Superior temporal gyrus (tissue), 1 donor: ENCODE measurements around the gene SAP30L.
A peak's percentile ranks its signal among the peaks of the same experiment; 100 is the strongest.

Source experiments
- DNase-seq: peaks from one replicate; pipeline ENCODE4 v3.0.0-alpha.2; 2016; ENCODE audit errors: extremely low spot score

Gene SAP30L, protein sequence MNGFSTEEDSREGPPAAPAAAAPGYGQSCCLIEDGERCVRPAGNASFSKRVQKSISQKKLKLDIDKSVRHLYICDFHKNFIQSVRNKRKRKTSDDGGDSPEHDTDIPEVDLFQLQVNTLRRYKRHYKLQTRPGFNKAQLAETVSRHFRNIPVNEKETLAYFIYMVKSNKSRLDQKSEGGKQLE

DNA sequence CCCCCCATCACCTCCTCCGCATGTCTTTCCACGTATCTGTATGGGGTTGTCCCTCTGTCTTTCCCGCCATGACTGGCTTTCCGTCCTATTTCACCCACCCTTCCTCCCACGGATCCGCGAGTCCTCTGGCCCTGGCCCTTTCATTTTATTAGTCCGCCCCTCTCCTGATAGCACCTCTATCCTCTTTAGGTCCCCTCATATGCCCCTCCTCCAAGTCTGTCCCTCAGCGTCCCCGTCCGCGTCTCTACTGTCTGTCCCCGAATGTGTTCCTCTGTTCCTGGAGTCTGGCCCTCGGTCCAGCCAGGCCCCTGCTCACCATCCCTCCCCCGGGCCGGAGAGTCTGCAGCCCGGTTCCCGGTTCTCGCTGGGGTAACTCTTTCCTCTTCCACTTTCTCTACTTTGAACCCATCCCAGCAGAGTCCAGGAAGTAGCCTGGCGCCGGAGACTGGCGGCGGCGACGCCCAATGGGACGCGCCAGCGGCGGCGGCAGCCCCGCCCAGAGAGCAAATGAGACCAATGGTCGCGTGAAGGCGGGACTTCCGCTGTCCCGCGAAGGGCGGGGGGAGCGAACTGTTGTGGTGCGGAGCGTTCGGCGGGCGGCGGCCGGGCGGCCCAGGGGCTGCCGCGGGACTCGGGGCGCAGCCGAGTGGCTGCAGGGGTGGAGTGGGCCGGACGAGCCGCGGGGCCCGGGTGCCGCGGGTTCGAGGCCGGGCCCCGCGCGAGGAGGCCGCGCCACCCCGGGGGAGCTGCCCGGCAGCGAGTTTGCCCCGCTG lies at the start of gene SAP30L:
SAP30L (plus strand) TSS at position 576 of the 773 bp plus-strand sequence. CDS start 608 bp downstream, outside the sequence.
- peak; percentile 96 for DNase-seq

DNA sequence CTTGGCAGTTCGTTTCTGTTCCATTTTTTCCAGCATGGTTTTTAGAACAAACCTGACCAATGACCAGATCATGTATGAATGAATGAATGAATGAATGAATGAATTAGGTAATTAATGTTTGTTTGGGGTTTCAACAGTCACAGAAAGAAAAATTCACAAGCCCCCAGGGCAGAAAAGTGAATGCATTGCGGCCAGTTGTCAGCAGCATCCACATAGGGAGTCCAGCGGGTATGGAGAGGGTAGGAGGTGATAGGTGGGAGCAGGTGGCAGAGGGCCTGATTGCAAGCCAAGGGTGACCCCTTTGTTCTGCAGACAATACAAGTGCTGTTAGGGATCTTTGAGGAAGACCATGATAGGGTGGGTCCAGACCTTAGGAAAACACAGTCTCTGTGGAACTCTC lies 49.7 kb upstream of the SAP30L start:
- DNase-seq, result no peak

DNA sequence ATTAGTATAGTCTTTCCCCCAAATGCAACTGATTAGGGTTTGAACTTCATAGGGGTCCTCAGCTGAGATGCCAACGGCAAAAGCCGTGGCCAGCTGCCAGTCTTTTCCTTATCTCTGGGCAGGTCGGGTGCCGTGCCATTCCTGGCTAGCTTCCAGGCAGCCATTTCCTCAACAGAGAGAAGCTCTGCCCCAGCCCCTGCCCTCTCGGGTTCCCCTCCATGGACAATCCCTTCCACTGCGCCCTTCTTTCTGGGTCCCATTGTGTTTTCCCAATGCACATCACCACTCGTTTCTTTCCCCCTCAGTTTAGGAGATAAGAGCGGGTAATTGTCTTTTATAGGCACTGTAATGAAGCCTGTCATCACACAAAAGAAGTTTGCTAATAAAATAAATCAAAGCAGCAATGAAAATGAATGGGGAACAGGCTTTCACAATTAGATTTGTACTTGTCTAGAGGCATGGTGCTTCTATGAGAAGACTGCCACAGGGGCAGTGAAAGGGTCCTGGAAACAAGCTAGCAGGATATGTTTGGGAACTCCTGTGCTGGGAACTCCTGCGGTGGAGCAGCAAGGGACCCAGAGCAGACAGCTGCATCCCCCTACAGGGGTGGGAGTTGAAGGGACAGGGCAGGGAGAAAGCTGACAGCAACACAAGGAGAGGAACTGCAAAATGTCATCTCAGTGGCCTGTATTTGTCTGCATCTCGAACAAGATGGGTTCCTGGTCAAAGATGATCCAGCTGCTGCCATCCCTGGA lies 48.0 kb upstream of the SAP30L start:
- DNase-seq, result no peak

DNA sequence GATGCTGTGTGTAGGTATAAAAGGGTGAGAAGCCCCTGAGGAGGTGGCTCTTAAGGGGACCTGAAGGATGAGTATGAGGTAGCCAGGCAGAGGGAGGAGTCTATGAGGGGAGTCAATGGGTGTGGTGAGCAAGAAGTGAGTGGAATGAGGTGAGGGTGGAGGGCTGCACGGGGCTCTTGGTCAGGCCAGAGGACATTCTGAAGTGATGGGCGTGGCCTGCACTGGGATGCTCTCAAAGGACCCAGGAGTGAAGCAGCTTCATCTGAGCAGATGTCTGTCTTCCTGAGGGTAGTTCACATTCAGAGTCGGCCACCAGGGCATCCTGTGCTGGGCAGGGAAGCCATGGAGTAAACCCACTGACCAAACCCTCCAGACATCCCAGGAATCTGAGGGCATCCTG lies 45.1 kb upstream of the SAP30L start:
- no peak for DNase-seq

DNA sequence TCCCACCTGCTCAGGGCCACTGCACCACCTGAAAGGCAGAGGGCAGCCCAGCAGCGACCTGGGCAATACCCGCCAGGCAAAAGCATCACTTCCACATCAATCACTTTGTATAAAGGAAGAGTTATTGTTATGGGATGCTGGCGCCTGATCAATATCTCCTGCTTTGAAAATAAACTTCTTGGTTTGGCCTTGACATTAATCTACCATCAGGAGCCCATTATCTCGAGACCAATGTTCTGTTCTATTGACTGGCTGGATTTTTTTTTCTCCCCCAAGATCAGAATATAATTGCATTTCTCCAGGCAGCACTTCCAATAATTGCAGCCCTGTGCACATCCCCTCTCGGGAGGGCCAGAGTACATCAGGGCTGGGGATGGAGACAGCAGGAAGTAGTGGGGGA lies 44.4 kb upstream of the SAP30L start:
- no peak for DNase-seq

DNA sequence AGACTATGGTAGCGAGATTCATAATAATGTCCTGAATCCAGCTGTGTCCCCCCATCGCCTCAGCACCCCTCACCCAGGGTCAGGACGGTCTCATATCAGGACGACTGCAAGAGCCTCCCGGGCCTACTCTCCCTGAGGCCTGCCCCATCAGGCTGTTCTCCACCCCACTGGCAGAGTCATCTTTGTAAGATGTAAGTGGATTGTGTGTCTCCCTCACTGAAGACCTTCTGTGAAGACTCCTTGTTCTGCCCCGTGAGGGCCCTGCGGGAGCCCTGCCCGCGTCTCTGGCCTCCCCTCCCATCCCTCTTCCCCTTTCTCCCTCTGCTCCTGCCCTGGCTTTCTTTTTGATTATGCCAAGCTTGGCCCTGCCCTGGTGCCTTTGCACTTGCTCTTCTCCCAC lies 43.9 kb upstream of the SAP30L start:
- DNase-seq, result no peak

DNA sequence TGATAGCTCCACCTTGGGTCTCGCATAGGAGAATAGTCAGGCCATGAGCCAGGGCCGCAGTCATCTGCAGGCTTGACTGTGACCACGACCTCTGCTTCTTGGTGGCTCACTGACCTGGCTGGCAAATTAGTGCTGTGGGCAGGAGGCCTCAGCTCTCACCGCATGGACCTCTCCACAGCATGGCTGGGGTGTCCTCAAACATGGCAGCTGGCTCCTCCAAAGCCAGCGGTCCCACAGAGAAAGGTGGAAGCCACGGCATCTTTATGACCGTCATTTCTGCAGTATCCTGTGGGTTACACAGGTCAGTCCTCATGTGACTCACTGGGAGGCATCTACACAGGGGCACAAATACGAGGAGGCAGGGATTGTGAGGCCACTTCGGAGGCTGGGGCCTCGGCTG lies 43.2 kb upstream of the SAP30L start:
- DNase-seq, result no peak

DNA sequence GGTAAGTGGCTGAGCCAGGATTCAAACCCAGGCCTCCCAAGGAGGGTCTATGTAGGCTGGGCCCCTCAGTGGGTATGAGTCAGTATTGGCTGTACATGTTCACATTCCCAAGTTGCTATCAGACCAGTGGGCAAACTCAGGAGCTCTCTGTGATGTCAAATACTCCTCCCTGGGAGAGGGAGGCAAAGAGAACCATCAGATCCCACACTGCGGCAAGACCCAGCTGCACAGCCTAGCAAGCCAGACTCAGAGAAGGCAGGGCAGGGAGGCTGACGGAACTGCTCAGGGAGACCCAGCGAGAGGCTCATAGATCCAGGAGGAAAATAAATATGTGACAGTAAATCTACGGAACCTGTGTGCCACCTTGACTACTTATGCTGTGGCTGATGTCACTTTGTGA lies 42.6 kb upstream of the SAP30L start:
- DNase-seq, result no peak

DNA sequence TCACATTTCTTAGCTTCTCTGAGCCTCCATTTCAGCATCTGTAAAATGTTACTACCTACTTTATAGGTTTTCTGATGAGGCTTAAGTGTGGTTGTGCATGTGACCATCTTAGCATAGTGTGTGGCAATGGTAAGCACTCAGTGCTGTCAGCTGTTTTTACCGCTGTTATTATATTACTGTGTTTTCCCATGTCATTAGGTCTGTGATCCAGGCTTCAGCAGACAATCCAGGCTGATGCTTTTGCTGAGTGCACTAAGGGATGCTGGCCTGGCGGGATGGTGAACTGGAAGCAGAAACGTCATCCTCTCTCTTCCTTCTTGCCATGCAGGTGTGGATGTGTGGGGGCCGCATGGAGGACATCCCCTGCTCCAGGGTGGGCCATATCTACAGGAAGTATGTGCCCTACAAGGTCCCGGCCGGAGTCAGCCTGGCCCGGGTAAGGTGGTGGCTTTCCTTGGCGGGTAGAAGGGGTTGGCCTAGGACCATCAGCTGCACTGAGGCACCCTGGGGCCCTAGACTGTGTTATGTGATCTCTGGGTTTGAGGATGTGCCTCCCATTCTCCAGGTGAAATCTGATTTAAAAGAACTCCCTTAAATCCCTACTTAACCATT lies 41.9 kb upstream of the SAP30L start:
- DNase-seq, result no peak

DNA sequence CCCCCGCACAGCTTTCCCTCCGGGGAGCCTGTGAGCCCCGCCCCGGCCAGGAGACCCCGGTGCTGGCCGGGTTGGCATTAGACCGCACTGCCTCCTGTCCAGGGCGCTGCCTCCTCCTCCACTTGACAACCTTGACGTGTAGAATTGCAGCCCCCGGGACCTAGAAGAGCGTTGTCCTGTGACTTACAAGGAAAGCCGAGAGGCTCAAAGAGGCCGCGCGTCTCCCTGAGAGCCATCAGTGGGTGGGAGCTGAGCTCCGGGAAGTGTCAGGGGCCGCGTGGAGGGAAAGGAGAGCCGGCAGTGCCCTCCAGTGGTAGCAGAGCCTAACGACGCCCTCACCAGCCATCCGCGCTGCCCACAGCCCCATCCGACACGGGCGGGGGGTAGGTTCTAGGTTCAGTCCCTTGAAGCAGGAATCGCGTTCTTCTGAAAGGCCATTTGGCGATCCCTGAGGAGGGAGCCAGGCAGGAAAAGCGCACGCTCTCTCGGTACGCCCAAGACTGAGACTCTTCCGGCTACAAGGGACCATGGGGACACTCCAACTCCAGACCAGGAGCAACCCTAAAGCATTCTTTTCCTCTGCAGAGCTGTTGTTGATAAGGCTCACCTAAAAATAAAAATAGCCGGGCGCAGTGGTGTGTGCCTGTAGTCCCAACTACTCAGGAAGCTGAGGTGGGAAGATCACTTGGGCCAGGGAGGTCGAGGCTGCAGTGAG lies 40.6 kb upstream of the SAP30L start:
- peak; percentile 85 for DNase-seq

DNA sequence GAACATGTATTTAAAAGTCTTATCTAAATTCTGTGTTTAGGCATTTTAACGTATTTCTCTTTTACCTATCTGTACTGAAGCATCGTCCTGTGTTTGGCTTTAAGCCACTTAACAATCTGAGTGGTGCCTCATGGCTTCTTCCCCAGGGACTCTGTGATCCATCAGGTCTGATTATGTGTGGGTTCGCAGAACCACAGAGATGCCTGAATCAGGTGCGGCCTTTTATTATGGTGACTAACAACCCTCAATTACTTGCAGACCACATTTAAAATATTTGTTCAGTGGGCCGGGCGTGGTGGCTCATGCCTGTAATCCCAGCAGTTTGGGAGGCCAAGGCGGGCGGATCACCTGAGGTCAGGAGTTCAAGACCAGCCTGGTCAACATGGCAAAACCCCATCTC lies 39.6 kb upstream of the SAP30L start:
- DNase-seq, result no peak

DNA sequence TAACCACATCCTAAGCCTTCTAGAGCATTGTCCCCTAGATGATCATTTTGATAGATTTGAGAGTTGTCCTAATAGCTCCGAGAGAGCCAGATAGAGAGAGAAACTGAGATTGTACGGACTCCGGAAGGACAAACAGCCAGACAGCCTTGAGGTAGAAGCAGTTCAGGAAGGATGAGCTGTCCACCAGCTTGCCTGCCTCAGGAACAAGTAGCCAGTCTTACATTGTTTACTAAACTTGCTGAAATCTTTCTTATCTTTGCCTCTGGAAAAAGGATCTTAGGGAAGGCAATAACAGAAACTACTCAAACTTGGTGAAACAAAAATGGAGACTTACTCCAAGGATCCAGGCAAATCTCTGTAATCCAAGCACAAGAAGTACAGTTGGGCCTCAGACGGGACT lies 39.0 kb upstream of the SAP30L start:
- DNase-seq, result no peak

DNA sequence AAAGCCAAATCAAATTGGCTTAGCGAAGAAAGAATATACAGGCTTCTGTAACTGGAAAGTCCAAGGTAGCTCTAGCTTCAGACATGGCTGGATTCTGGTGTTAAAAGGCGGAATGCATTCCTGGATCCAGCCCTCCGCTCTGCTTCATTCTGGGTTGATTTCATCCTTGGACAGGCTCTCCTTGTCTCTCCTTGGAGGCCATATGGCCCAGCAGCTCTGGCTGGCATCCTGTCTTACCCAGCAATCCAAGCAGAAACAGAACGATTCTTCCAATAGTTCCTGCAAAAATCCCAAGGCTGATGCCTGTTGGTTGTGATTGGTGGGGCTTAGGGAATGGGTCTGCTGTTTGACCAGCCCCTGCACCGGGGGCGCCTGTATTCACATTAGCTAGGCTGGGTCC lies 37.0 kb upstream of the SAP30L start:
- no peak for DNase-seq

DNA sequence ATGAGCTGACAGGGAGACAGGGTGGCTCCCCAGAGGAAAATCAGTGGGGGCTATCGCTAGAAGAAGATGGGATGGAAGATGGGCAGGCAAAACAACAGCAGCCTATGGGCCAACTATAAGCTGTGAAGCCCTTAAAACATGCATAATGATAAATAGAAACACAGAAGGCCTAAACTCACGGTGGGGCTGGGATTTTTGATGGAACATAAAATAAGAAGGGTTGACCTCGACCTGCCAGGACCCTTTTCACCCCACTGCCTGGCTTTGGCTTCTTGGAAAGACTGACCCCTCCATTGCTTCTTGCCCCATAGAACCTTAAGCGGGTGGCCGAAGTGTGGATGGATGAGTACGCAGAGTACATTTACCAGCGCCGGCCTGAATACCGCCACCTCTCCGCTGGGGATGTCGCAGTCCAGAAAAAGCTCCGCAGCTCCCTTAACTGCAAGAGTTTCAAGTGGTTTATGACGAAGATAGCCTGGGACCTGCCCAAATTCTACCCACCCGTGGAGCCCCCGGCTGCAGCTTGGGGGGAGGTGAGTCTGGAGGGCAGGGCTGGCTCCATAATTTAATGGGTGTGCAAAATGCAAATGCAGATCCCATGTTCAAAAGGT lies 36.5 kb upstream of the SAP30L start:
- no peak for DNase-seq

DNA sequence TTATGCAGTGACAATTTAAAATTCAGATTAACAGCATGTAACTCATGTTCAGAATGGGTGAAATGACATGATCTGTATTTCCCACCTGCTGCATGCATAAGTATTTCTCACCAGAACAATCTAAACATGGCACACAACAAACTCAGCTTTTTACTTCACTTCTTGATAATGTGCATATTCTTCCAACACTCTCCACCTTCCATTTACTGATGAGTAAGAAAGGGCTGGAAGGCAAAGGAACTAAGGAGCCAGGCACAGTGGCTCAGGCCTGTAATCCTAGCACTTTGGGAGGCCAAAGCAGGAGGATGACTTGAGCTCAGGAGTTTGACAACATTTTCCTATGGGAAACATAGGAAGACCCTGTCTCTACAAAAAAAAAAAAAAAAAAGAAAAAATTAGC lies 35.8 kb upstream of the SAP30L start:
- no peak for DNase-seq

DNA sequence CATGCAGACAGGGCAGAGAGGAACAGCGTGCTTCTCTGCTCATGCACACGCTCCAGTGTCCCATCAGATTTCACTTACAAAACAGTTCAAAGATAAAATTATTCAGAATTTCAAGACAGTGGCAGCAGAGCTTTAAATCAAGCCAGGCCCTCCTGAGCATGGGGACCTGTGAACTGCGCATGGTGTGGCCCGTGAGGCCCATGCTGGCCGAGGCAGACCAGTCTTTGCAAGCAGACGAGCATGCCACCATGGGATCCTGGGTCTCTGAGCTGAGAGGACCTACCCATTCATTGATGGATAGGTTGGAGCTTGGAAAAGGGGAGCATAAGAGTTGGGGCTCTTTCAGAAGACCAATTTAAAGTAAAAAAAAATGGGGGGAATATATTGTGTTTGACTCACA lies 35.0 kb upstream of the SAP30L start:
- no peak for DNase-seq

DNA sequence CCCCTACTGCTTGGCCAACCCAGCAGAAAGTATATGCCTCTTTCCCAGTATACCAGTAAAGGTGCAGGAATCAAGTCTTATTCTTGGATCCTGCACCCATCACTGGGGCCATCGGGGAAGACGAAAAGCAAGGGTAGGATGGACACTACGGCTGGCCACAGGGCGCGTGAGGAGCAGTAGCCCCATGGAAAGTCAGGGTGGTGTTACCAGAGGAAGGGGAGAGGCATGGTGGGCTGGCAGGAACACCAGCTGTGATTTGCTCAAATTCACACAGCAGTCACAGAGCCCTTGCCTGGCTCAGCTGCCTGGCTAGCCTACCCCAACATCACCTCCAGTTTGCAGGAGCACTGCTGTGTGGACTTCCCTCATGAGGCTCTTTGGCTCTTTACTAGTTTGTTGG lies 34.5 kb upstream of the SAP30L start:
- DNase-seq, result no peak

DNA sequence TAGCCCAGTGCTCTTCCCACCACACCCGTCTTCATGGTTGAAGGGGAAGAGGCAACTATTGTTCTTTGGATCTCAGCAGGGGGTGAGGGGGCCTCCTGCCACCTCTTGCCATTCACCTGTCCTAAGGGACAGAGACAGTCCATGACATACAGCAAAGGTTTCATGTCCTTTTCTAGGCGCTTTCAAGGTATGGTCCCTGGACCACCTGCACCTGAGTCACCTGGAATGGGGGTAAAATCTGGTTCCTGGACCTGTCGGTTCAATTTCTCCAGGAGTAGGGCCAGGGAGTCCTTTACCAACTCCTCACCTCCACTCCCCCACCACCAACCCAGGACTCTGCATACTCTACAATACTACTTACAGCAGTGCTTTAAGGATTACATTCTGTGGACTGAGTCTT lies 33.5 kb upstream of the SAP30L start:
- DNase-seq, result no peak

DNA sequence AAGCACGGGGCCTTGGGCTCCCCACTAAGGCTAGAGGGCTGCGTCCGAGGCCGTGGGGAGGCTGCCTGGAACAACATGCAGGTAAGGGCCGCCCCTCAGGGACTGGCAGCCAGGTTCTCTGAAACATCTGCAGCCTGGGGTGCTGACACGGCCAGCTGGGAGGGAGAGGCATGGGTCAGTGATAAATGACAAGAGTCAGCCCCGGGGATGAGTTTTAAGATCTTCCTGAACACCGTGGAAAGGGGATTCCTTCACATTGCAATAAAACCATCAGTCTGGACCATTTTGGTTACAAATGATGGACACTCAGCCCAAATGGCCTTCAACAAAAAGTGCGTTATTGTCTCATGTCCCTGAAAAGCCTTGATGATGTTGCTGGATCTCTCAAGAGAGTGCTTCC lies 32.9 kb upstream of the SAP30L start:
- DNase-seq, result no peak

DNA sequence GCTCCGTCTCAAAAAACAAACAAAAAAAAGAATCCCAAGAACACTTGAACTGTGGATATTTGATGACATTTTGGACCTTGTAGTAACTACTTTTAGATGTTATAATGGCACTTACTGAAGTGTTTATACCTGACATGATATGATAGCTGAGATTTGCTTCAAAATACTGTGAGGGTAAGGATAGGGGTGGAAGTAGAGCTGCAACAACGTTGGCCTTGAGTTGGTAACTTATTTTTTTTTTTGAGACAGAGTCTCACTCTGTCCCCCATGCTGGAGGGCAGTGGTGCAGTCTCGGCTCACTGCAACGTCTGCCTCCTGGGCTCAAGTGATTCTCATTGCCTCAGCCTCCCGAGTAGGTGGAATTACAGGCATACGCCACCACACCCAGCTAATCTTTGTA lies 30.7 kb upstream of the SAP30L start:
- no peak for DNase-seq

DNA sequence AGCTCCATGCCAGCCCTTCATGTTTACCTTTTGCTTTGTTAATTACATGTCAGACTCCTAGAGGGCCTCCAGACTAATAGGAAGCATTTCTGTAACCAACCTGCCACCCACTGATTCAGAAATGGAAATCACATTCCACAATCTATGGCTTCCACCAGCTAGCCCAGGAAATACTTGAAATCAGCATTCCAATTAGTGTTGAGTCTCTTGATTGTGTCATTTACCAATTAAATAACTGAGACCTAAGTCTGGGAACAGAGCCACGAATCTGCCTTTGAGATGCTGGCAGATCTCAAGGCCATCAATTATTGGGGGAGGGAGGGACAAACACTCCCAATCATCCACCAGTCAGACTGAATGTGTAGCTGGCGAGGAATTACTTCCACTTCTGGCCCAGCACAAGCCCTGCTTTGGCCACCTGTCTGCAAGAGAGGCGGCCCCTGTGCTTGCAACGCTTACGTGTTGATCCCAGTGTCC lies 27.4 kb upstream of the SAP30L start:
- no peak for DNase-seq
